GM18907 (cell line): ENCODE data around the gene AMH.
A peak's percentile ranks its signal among the peaks of the same experiment; 100 is the strongest.
"Not testable (repeated sequence)": the region's sequence is repeated elsewhere in the genome, so short reads cannot be mapped to it uniquely, and the experiment has no call there.

Experiments used
- ATAC-seq: cut with Tn5 transposase; IDR thresholded peaks from one replicate; pipeline ENCODE4 v1.9.1; 2021; ENCODE audit warnings: mild to moderate bottlenecking, moderate library complexity; ENCODE audit not compliant: unreplicated experiment

The AMH gene

GRCh38 chr19:2268480-2268830 is 19.3 kb downstream of the AMH start:
- no peak for ATAC-seq

- no peak for ATAC-seq
These were observed 19.7 kb downstream of the AMH start for GRCh38 chr19:2268861-2269243.

DNA sequence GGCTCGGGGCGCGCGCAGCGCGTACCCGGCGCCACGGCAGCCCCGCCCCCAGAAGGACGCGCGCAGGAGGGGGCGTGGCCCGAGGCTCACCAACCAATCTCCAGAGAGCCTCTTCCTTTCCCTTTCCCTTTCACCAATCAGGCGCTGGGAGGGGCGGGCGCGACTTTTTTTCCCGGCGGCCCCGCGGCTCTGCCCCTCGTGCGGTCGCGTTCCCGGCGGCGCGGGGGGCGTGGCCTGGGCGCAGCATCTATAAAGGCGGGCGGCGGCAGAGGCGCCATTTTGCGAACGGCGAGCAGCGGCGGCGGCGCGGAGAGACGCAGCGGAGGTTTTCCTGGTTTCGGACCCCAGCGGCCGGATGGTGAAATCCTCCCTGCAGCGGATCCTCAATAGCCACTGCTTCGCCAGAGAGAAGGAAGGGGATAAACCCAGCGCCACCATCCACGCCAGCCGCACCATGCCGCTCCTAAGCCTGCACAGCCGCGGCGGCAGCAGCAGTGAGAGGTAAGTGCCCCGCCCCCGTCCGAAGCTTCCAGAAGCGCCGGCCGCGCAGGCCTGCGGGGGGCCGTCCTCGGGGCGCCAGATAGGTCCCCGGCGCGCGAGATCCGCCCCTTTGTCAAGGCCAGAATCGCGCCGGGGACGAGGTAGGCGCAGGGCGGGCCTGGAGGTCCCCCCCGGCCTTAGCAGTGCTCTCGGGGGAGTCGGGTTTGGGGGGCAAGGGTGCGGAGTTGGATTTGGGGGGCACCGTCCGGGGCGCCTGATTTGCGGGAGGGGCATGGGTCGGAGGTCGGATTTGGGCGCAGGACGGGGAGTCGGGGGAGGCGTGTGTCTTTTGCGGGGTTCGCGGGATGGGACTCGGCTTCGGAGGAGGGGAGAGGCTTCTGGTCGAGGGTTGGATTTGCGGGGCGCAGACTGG is 20.4 kb downstream of the AMH start:
- peak; percentile 60 for ATAC-seq

GRCh38 chr19:2270157-2270422 is 21.0 kb downstream of the AMH start:
- ATAC-seq = no peak

- ATAC-seq = no peak
These were observed 21.5 kb downstream of the AMH start for GRCh38 chr19:2270423-2271233.

DNA sequence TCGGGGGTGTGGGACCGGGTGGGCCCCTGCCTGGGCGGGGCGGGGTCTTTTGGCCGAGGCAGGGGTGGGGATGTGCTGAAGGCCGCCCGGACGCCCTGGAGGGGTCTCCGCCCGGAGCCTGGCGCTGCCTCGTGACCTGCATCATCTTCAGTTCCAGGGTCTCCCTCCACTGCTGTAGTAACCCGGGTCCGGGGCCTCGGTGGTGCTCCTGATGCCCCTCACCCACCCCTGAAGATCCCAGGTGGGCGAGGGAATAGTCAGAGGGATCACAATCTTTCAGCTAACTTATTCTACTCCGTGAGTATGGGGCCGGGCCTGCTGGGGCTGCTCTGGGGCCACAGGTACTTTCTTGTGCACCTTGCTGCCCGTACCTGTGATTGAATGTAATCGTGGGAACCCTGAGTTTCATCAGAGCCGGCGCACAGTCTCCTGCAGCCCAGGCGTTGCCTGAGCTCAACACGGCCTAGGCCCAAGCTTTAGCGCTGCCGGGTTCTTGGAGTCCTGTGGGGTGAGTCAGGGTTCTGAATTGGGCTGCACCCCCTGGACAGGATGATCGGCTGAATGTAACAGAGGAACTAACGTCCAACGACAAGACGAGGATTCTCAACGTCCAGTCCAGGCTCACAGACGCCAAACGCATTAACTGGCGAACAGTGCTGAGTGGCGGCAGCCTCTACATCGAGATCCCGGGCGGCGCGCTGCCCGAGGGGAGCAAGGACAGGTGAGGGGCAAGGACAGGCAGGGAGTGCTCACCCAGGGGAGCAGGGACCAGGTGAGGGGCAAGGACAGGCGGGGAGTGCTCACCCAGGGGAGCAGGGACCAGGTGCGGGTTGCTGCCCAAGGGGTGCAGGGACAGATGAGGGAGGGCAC is 22.3 kb downstream of the AMH start:
- ATAC-seq = no peak

GRCh38 chr19:2273356-2274184 is 24.4 kb downstream of the AMH start:
- ATAC-seq = peak; percentile 36

- ATAC-seq = no peak
These were observed 25.1 kb downstream of the AMH start for GRCh38 chr19:2274185-2274711.

- ATAC-seq = no peak
These were observed 25.9 kb downstream of the AMH start for GRCh38 chr19:2274931-2275535.

DNA sequence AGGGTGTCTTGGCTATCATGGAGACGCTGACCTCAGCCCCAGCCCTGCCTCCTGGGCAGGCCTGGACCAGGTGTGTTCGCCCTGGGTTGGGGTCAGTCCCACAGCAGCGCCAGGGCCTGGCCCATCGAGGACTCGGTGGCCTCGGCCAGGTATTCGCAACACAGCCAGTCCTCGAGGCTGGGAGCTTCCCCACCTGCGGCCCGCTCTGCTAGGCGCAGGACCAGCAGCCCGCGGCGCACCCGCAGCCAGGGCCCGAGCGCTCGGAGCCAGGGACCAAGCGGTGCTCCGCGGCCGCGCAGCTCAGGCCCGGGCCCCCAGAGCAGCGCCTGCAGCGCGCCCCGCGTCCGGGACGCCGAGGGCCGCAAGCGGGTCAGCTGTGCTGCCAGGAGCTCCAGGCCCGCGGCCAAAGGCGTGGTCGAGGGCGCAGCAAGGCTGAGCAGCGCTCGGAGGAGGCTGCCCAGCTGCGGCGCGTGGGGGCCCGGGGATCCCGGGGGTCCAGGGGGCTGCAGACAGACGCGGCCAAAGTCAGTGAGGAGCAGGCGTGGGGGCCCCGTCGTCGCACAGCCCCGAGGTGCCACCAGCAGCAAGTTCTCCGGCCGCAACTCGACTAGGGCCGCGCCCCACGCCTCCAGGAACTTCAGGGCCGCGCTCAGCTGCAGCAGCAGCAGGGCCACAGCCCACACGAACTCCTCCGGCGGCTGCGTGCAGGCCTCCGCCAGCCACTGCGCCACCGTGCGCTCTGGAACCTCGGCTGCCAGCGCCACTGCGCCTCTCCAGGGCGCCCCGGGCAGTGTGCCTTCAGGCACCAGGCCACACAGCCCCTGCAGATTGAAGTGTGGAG is 26.7 kb downstream of the AMH start:
- ATAC-seq = no peak

GRCh38 chr19:2276429-2276986 is 27.4 kb downstream of the AMH start:
- ATAC-seq = no peak

GRCh38 chr19:2277138-2277537 is 28.0 kb downstream of the AMH start:
- ATAC-seq = no peak

GRCh38 chr19:2278459-2279158 is 29.5 kb downstream of the AMH start:
- ATAC-seq = no peak

- ATAC-seq = no peak
These were observed 31.6 kb downstream of the AMH start for GRCh38 chr19:2280633-2281264.

DNA sequence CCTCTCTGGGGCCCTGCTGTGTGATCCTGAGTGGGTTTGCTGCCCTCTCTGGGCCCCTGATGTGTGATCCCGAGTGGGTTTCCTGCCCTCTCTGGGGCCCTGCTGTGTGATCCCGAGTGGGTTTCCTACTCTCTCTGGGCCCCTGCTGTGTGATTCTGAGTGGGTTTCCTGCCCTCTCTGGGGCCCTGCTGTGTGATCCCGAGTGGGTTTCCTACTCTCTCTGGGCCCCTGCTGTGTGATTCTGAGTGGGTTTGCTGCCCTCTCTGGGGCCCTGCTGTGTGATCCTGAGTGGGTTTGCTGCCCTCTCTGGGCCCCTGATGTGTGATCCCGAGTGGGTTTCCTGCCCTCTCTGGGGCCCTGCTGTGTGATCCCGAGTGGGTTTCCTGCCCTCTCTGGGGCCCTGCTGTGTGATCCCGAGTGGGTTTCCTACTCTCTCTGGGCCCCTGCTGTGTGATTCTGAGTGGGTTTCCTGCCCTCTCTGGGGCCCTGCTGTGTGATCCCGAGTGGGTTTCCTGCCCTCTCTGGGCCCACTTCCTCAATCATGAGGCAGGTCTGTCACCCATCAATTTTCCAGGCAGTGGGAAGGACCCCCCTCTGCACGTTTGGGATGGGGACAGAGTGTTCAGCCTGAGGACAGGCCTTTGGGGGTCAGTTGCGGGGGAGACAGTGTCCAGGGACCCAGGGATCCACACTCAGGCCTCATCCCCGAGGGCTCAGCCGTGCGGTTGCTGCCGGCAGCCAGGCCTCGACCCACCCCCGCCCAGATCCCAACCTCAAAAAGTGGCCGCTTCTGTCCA is 32.3 kb downstream of the AMH start:
- ATAC-seq = not testable (repeated sequence)

DNA sequence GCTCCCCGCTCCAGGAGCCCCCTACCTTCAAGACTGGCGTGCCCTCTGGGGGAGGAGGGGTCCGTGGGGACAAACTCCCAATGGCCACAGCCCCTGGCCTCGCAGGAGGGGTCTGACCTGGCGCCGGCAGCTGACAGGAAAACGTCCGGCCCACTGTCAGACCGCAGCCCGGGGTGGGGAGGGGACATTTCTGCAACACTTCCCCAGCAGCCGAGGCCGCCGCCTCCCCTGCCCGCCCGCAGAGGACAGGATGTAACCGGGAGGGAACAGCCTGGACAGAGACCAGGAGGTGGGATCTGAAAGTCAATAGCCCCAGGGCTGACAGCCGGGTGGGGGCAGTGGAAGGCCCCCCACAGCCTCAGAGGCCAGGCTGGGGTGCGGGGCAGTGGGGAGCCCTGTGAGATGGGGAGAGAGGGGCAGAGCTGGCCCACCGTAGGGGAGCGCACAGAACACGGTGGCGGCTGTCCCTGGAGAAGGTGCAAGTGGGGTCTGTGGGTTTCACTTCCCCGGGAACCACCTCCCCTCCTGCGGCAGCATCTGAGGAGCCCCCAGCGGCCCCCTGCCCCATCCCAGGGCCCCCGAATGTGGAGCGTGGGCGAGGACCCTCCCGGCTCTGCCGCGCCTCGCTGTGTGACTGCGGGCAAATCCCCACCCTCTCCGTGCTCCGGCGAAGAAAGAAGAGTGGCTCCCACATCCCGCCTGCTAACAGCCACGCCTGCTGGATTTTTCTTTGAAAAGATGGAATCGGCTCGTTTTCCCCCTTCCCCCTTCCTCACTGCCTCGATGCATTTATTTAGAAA is 33.1 kb downstream of the AMH start, which contains the start of gene PEAK3:
Gene PEAK3, minus strand, starts transcription at position 114 of the 800 bp plus-strand sequence. CDS start 1,244 bp downstream, outside the sequence.
- ATAC-seq = no peak
